HepG2 (cell line): ENCODE measurements around the gene ZNF446. TPM values are rescaled to one million over a fixed set of nuclear protein-coding genes. Genes with fewer than 3 reads are reported as not detected.
A peak's percentile ranks its signal among the peaks of the same experiment; 100 is the strongest.

Source experiments
- ELF1 ChIP-seq: sonication (generic); formaldehyde crosslinking; IDR thresholded peaks from 2 replicates; pipeline ENCODE4 v1.4.0; 2020; ENCODE audit warnings: missing genetic modification reagents
- ERF ChIP-seq: IDR thresholded peaks from 2 replicates; pipeline ENCODE4 v1.6.1; 2018; ENCODE audit warnings: missing biosample characterization, missing genetic modification reagents
- ETV6 ChIP-seq: sonication (generic); formaldehyde crosslinking; conservative IDR thresholded peaks from 2 replicates; pipeline ENCODE4 v1.4.0; 2020; ENCODE audit warnings: missing genetic modification reagents
- GMEB2 ChIP-seq: IDR thresholded peaks from 2 replicates; pipeline ENCODE4 v1.6.1; 2016; ENCODE audit warnings: missing biosample characterization, missing genetic modification reagents, low read depth
- HNRNPLL ChIP-seq: fragments of 200-400 bp; formaldehyde crosslinking; IDR thresholded peaks from 2 replicates; pipeline ENCODE4 v1.6.1; 2017; ENCODE audit warnings: mild to moderate bottlenecking, low read depth, low read length; ENCODE audit not compliant: poor library complexity, severe bottlenecking
- MAF1 ChIP-seq: sonication (generic); formaldehyde crosslinking; IDR thresholded peaks from 2 replicates; pipeline ENCODE4 v1.5.0; 2020; ENCODE audit warnings: missing genetic modification reagents, borderline replicate concordance
- MAFG ChIP-seq: sonication (generic); formaldehyde crosslinking; IDR thresholded peaks from 2 replicates; pipeline ENCODE4 v1.5.1; 2020; ENCODE audit warnings: mild to moderate bottlenecking, missing genetic modification reagents
- NFYC ChIP-seq: IDR thresholded peaks from 2 replicates; pipeline ENCODE4 v1.6.1; 2016; ENCODE audit warnings: missing genetic modification reagents, missing compliant biosample characterization
- NONO ChIP-seq, 2 experiments: fragments of 450-650 bp in 1 of 2; sonication (generic) in 1 of 2; formaldehyde crosslinking in 1 of 2; IDR thresholded peaks in 1 of 2; conservative IDR thresholded peaks in 1 of 2; 2 replicates each; pipeline versions ENCODE4 v1.6.1 to v1.8.0; 2017 to 2022; ENCODE audit warnings: mild to moderate bottlenecking in 1 of 2, missing genetic modification reagents in 1 of 2, moderate library complexity in 1 of 2
- NR2F1 ChIP-seq, 2 experiments: fragments of 450-650 bp in 1 of 2; formaldehyde crosslinking in 1 of 2; IDR thresholded peaks; 2 replicates each; pipeline versions ENCODE4 v1.5.0 to v1.6.1; 2016 to 2020; ENCODE audit warnings: mild to moderate bottlenecking in 1 of 2, missing compliant biosample characterization in 1 of 2, missing genetic modification reagents in 1 of 2, moderate library complexity in 1 of 2
- NR2F6 ChIP-seq, 2 experiments: IDR thresholded peaks; 2 replicates each; pipeline ENCODE4 v1.6.1; 2016; ENCODE audit warnings: antibody characterized with exemption in 1 of 2, mild to moderate bottlenecking in 1 of 2
- POLR2G ChIP-seq: fragments of 200-400 bp; formaldehyde crosslinking; IDR thresholded peaks from 2 replicates; pipeline ENCODE4 v1.6.1; 2018; ENCODE audit warnings: mild to moderate bottlenecking, low read depth, low read length, moderate library complexity
- TFAP4 ChIP-seq: sonication (generic); IDR thresholded peaks from 2 replicates; pipeline ENCODE4 v1.6.1; 2016; ENCODE audit warnings: low read depth, borderline replicate concordance
- THAP11 ChIP-seq: IDR thresholded peaks from 2 replicates; pipeline ENCODE4 v1.6.1; 2016; ENCODE audit warnings: missing biosample characterization, missing genetic modification reagents
- YEATS4 ChIP-seq: sonication (generic); formaldehyde crosslinking; IDR thresholded peaks from 2 replicates; pipeline ENCODE4 v1.4.0; 2020; ENCODE audit warnings: missing genetic modification reagents, borderline replicate concordance
- ZKSCAN8 ChIP-seq: IDR thresholded peaks from 2 replicates; pipeline ENCODE4 v1.6.1; 2016; ENCODE audit warnings: borderline replicate concordance, missing genetic modification reagents, missing compliant biosample characterization
- ZNF17 ChIP-seq: sonication (generic); formaldehyde crosslinking; IDR thresholded peaks from 2 replicates; pipeline ENCODE4 v1.5.0; 2020; ENCODE audit warnings: mild to moderate bottlenecking, missing genetic modification reagents
- ZNF333 ChIP-seq: sonication (generic); formaldehyde crosslinking; IDR thresholded peaks from 2 replicates; pipeline ENCODE4 v1.4.0; 2020; ENCODE audit warnings: mild to moderate bottlenecking, missing genetic modification reagents, borderline replicate concordance
- ZNF335 ChIP-seq: sonication (generic); formaldehyde crosslinking; IDR thresholded peaks from 2 replicates; pipeline ENCODE4 v1.4.0; 2020; ENCODE audit warnings: missing genetic modification reagents
- ZNF430 ChIP-seq: sonication (generic); formaldehyde crosslinking; IDR thresholded peaks from 2 replicates; pipeline ENCODE4 v1.9.0; 2021; ENCODE audit warnings: mild to moderate bottlenecking, missing genetic modification reagents
- ZNF460 ChIP-seq: sonication (generic); formaldehyde crosslinking; IDR thresholded peaks from 2 replicates; pipeline ENCODE4 v1.5.1; 2020; ENCODE audit warnings: missing genetic modification reagents, mild to moderate bottlenecking, borderline replicate concordance
- polyA plus RNA-seq, 8 experiments: library from polyadenylated mRNA; depleted of rRNA in 3 of 8; stranded (reverse) in 7 of 8; unstranded in 1 of 8; fragments of >200 nt; fragmentation: Illumina TruSeq in 4 of 8; extraction: Trizol in 4 of 8; gene quantifications; 2 replicates each; pipeline versions ENCODE4 v1.2.1 to v1.2.3, GENCODE V29; 2011 to 2016; ENCODE audit warnings: low read depth in 4 of 8, missing spikeins in 1 of 8, mixed read lengths in 1 of 8; ENCODE audit not compliant: insufficient read depth in 1 of 8
- total RNA-seq, 5 experiments: library from RNA; depleted of rRNA; stranded (reverse); fragments of >200 nt; fragmentation: Illumina TruSeq; extraction: Trizol; gene quantifications; 2 replicates each; pipeline ENCODE4 v1.2.3, GENCODE V29; 2016; ENCODE audit warnings: low read depth in 1 of 5
- TF ChIP-seq, protein P1 (sequence below): IDR thresholded peaks from 2 replicates; pipeline ENCODE4 v1.6.1; 2012; ENCODE audit warnings: inconsistent platforms
- TF ChIP-seq, protein P2 (sequence below): IDR thresholded peaks from 2 replicates; pipeline ENCODE4 v1.6.1; 2016; ENCODE audit warnings: low read depth, borderline replicate concordance
- TF ChIP-seq, protein P3 (sequence below): sonication (generic); formaldehyde crosslinking; IDR thresholded peaks from 2 replicates; pipeline ENCODE4 v1.8.1; 2023; ENCODE audit warnings: missing genetic modification reagents, inconsistent platforms, borderline replicate concordance

The ZNF446 gene
- total and polyA plus RNA-seq, 2 of the 13 experiments (the other 11 are each of a cell fraction or from before 2014, with no cell fraction given), result 3.0 to 3.6 TPM

DNA sequence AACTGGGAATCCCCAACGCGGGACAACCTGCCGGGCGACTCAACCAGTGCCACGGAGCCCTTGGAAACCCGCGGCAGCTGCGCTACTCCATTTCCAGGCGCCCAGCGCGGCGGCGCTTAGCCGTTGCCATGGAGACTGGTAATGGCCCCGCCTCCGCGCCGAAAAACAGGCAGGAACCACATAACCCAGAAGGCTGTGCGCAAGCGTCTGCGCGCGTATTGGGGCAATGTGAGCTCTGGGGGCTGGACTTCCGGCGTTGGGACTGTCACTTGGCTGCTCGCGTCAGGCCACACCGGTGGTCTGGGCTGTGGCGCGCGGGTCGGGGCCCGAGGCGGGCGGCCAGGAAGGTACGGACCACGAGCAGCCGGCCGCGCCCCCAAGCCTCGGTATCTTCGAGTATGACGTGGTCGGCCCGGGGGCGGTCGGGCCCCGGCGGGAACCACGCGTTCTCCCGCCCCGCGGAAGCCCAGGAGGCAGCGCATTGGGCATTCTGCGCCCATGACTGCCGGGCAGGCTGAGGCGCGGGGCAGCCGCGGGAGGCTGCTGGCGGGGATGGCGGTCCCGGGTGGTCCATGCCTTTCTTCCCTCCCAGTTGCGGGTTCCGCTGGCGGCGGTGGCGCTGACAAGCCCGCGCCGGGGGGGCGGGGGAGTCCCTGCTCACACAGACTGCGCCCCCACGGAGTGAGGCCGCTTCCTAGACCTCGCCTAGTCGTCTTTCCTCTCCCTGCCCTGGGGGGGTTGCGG, 24.6 kb upstream of the ZNF446 start, which contains the start of gene ZNF324B (continued):
- TF ChIP-seq MAFG (CRISPR knock-in tag) (no peak), ZNF333 (CRISPR knock-in tag) (no peak), NONO (IDR thresholded peaks at IDR 0.05) (no peak), NONO (CRISPR knock-in tag; conservative IDR thresholded peaks at IDR 0.05) (peak; percentile 62; the same call in 1 of the 2 replicates), ZNF430 (CRISPR knock-in tag) (0 out of 2 replicates have a peak, but pooled peaks have one; percentile 27), ZNF17 (CRISPR knock-in tag) (no peak), NFYC (CRISPR knock-in tag) (peak; percentile 94), ERF (CRISPR knock-in tag) (peak; percentile 52), ZKSCAN8 (CRISPR knock-in tag) (no peak), YEATS4 (CRISPR knock-in tag) (peak; percentile 59; the same call in 1 of the 2 replicates), THAP11 (CRISPR knock-in tag) (peak; percentile 98), NR2F1 (CRISPR knock-in tag; IDR thresholded peaks at IDR 0.05) (no peak), NR2F6 (IDR thresholded peaks at IDR 0.05) (no peak), NR2F6 (CRISPR knock-in tag; IDR thresholded peaks at IDR 0.05) (no peak), POLR2G (peak; percentile 65; the same call in 1 of the 2 replicates), MAF1 (no peak), TFAP4 (peak; percentile 14; the same call in 1 of the 2 replicates), ETV6 (0 out of 2 replicates have a peak, but pooled peaks have one; percentile 60), ZNF335 (0 out of 2 replicates have a peak, but pooled peaks have one; percentile 36), GMEB2 (CRISPR knock-in tag) (peak; percentile 72), ZNF460 (CRISPR knock-in tag) (no peak), HNRNPLL (peak; percentile 96), ELF1 (CRISPR knock-in tag) (peak; percentile 75)
- TF ChIP-seq, protein P1, sequence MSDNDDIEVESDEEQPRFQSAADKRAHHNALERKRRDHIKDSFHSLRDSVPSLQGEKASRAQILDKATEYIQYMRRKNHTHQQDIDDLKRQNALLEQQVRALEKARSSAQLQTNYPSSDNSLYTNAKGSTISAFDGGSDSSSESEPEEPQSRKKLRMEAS, result peak; percentile 73; the same call in 1 of the 2 replicates
- TF ChIP-seq, protein P2, sequence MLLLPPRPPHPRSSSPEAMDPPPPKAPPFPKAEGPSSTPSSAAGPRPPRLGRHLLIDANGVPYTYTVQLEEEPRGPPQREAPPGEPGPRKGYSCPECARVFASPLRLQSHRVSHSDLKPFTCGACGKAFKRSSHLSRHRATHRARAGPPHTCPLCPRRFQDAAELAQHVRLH, result 0 out of 2 replicates have a peak, but pooled peaks have one; percentile 19
- TF ChIP-seq, protein P3, sequence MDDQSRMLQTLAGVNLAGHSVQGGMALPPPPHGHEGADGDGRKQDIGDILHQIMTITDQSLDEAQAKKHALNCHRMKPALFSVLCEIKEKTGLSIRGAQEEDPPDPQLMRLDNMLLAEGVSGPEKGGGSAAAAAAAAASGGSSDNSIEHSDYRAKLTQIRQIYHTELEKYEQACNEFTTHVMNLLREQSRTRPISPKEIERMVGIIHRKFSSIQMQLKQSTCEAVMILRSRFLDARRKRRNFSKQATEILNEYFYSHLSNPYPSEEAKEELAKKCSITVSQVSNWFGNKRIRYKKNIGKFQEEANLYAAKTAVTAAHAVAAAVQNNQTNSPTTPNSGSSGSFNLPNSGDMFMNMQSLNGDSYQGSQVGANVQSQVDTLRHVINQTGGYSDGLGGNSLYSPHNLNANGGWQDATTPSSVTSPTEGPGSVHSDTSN (CRISPR knock-in tag), result 0 out of 2 replicates have a peak, but pooled peaks have one; percentile 59
